GM12878 (cell line): ENCODE data around the gene TMEM72. TPM values are rescaled to one million over a fixed set of nuclear protein-coding genes. Genes with fewer than 3 reads are reported as not detected.
A peak's percentile ranks its signal among the peaks of the same experiment; 100 is the strongest.

Source experiments
- ATAC-seq: fragments of 200-7000 bp; cut with Tn5 transposase; 3 replicates; pipeline ENCODE4 v1.9.1; 2020; ENCODE audit warnings: mild to moderate bottlenecking, moderate library complexity
- BruUV-seq: library from RNA; stranded (reverse); fragments of 400-500 nt; replicated peaks from 2 replicates; lab custom pipeline; 2021; lab: Mats Ljungman, UMichigan
- CTCF ChIA-PET: fragments of 300-600 bp; sonication (Branson Sonifier 250); formaldehyde crosslinking; extraction: SDS; loops from one replicate; lab custom pipeline; 2021; ENCODE audit warnings: inconsistent platforms; lab: Yijun Ruan, JAX
- POLR2A ChIA-PET: fragments of 350-600 bp; formaldehyde crosslinking; extraction: SDS; loops from one replicate; lab custom pipeline; 2021; ENCODE audit warnings: inconsistent platforms; lab: Charles Lee
- RAD21 ChIA-PET: fragments of 300-600 bp; sonication (Branson Sonifier 250); formaldehyde crosslinking; loops from one replicate; lab custom pipeline; 2023; ENCODE audit warnings: antibody characterized with exemption; ENCODE audit not compliant: unreplicated experiment; lab: Charles Lee
- SMC1A ChIA-PET: fragments of 300-600 bp; sonication (Branson Sonifier 250); formaldehyde crosslinking; loops from one replicate; lab custom pipeline; 2023; ENCODE audit not compliant: unreplicated experiment, uncharacterized antibody; lab: Charles Lee
- DNase-seq: peaks from one replicate; pipeline ENCODE4 v3.0.0-alpha.2; 2011; ENCODE audit warnings: low read depth, low spot score
- FAIRE-seq: peaks from 3 replicates; lab custom pipeline; 2011; peaks lifted over from hg19 to GRCh38; lab: Jason Lieb, UNC
- H2AFZ ChIP-seq: 2 replicates; pipeline ENCODE4 v1.6.0; 2011; ENCODE audit warnings: low read depth, low read length, control low read depth; ENCODE audit not compliant: control insufficient read depth
- H3K27ac ChIP-seq: 2 replicates; pipeline ENCODE4 v1.5.1; 2011; ENCODE audit warnings: control low read depth; ENCODE audit not compliant: control insufficient read depth, insufficient read depth
- H3K27me3 ChIP-seq, 2 experiments: replicated peaks in 1 of 2; 2 replicates each; pipeline versions ENCODE4 v1.6.0 to v1.6.1; 2011; ENCODE audit warnings: low read length in 1 of 2; ENCODE audit not compliant: control insufficient read depth in 2 of 2, insufficient read depth in 2 of 2
- H3K36me3 ChIP-seq, 2 experiments: 2 replicates each; pipeline ENCODE4 v1.5.1; 2011; ENCODE audit warnings: low read length in 1 of 2; ENCODE audit not compliant: control insufficient read depth in 2 of 2, insufficient read depth in 2 of 2
- H3K4me1 ChIP-seq: 2 replicates; pipeline ENCODE4 v1.6.1; 2011; ENCODE audit warnings: mild to moderate bottlenecking, low read length, moderate library complexity, mixed read lengths; ENCODE audit not compliant: control insufficient read depth, insufficient read depth
- H3K4me2 ChIP-seq: 2 replicates; pipeline ENCODE4 v1.6.0; 2011; ENCODE audit warnings: control low read depth; ENCODE audit not compliant: control insufficient read depth, insufficient read depth
- H3K4me3 ChIP-seq: fragments of 200-600 bp; sonication (generic); 2 replicates; pipeline ENCODE4 v1.5.1; 2016
- H3K79me2 ChIP-seq: 2 replicates; pipeline ENCODE4 v1.6.0; 2011; ENCODE audit warnings: low read length; ENCODE audit not compliant: control insufficient read depth, insufficient read depth
- H3K9ac ChIP-seq: 2 replicates; pipeline ENCODE4 v1.8.0; 2011; ENCODE audit warnings: low read length, control low read depth, mixed read lengths; ENCODE audit not compliant: control insufficient read depth, insufficient read depth
- H3K9me3 ChIP-seq: replicated peaks from 3 replicates; pipeline ENCODE4 v1.5.1; 2011; ENCODE audit warnings: mild to moderate bottlenecking, low read length; ENCODE audit not compliant: control insufficient read depth, insufficient read depth
- H4K20me1 ChIP-seq: 2 replicates; pipeline ENCODE4 v1.6.0; 2011; ENCODE audit not compliant: control insufficient read depth, insufficient read depth
- CBX5 ChIP-seq: sonication (generic); IDR thresholded peaks from 2 replicates; pipeline ENCODE4 v1.6.1; 2016; ENCODE audit warnings: low read depth, moderate library complexity, mild to moderate bottlenecking, inconsistent platforms
- CHD1 ChIP-seq: IDR thresholded peaks from 2 replicates; pipeline ENCODE4 v1.6.1; 2012; ENCODE audit warnings: low read depth, low read length, improper control_type of control experiment
- CREM ChIP-seq: IDR thresholded peaks from 2 replicates; pipeline ENCODE4 v1.6.1; 2014; ENCODE audit warnings: antibody characterized with exemption, low read depth
- ESRRA ChIP-seq: IDR thresholded peaks from 2 replicates; pipeline ENCODE4 v1.6.1; 2012; ENCODE audit warnings: mild to moderate bottlenecking, low read length, improper control_type of control experiment
- GATAD2B ChIP-seq: fragments of 450-650 bp; conservative IDR thresholded peaks from 2 replicates; pipeline ENCODE4 v1.6.1; 2017; ENCODE audit warnings: low read depth, mild to moderate bottlenecking, moderate library complexity
- HDGF ChIP-seq: fragments of 450-650 bp; IDR thresholded peaks from 2 replicates; pipeline ENCODE4 v1.6.1; 2016; ENCODE audit warnings: antibody characterized with exemption
- POLR2A ChIP-seq: IDR thresholded peaks from 2 replicates; pipeline ENCODE4 v1.6.1; 2011; ENCODE audit warnings: low read depth, mild to moderate bottlenecking, low read length
- RAD51 ChIP-seq: fragments of 450-650 bp; IDR thresholded peaks from 2 replicates; pipeline ENCODE4 v1.6.1; 2016; ENCODE audit warnings: moderate library complexity, mild to moderate bottlenecking, inconsistent platforms
- SP1 ChIP-seq: IDR thresholded peaks from one replicate; pipeline ENCODE4 v1.6.1; 2011; ENCODE audit warnings: low read depth, low read length
- STAT3 ChIP-seq: IDR thresholded peaks from 2 replicates; pipeline ENCODE4 v1.6.1; 2011; ENCODE audit warnings: low read depth, low read length, improper control_type of control experiment
- USF1 ChIP-seq: IDR thresholded peaks from 2 replicates; pipeline ENCODE4 v1.6.1; 2011; ENCODE audit warnings: borderline replicate concordance, low read depth, mild to moderate bottlenecking, moderate library complexity, mixed read lengths, low read length; ENCODE audit not compliant: insufficient read depth; ENCODE audit errors: extremely low read length
- WGBS: methylation state at CpG from one replicate; pipeline ENCODE4 v1.1.6; 2016; ENCODE audit warnings: low lambda C conversion rate; ENCODE audit not compliant: insufficient replicate concordance, insufficient coverage; ENCODE audit errors: missing lambda C conversion rate; 5-methylcytosine and 5-hydroxymethylcytosine counted together
- in situ Hi-C: fragments of 300-500 bp; cut with MboI; formaldehyde crosslinking; loops from 9 replicates; pipeline ENCODE4 v1.14.3; 2018; ENCODE audit warnings: mixed read lengths
- intact Hi-C: fragments of 100-400 bp; cut with micrococcal nuclease; formaldehyde crosslinking; loops from one replicate; pipeline ENCODE4 v1.14.2; 2022; ENCODE audit not compliant: unreplicated experiment
- polyA plus RNA-seq, 11 experiments: library from polyadenylated mRNA; depleted of rRNA in 4 of 11; unstranded in 6 of 11; stranded (reverse) in 5 of 11; fragments of >200 nt; fragmentation: Nextera tagmentation in 4 of 11; fragmentation: Illumina TruSeq in 1 of 11; extraction: Ambion mirVana in 4 of 11; extraction: Trizol in 1 of 11; gene quantifications; 1 replicate in 1 of 11; 2 replicates in 10 of 11; pipeline versions ENCODE4 v1.2.1 to v1.2.3, GENCODE V29; 2011 to 2016; ENCODE audit warnings: inconsistent platforms in 2 of 11, missing spikeins in 2 of 11, low read depth in 1 of 11
- total RNA-seq, 4 experiments: library from RNA; depleted of rRNA in 3 of 4; stranded (reverse); fragments of >200 nt in 3 of 4; fragmentation: Illumina TruSeq in 1 of 4; extraction: Trizol in 1 of 4; gene quantifications; 2 replicates each; pipeline versions ENCODE4 v1.2.1 to v1.2.3, GENCODE V29; 2013 to 2021
- TF ChIP-seq, protein P1 (sequence below): fragments of 450-650 bp; IDR thresholded peaks from 2 replicates; pipeline ENCODE4 v1.6.1; 2017; ENCODE audit warnings: low read depth, mild to moderate bottlenecking, moderate library complexity
- TF ChIP-seq, protein P2 (sequence below): fragments of 450-650 bp; IDR thresholded peaks from 2 replicates; pipeline ENCODE4 v1.6.1; 2017; ENCODE audit warnings: mild to moderate bottlenecking, low read depth, inconsistent platforms; ENCODE audit not compliant: poor library complexity, severe bottlenecking

Gene TMEM72
- total and polyA plus RNA-seq, 10 of the 15 experiments (the other 5 are each of a cell fraction or from before 2014, with no cell fraction given) = 0.12 TPM; not detected in 9

DNA sequence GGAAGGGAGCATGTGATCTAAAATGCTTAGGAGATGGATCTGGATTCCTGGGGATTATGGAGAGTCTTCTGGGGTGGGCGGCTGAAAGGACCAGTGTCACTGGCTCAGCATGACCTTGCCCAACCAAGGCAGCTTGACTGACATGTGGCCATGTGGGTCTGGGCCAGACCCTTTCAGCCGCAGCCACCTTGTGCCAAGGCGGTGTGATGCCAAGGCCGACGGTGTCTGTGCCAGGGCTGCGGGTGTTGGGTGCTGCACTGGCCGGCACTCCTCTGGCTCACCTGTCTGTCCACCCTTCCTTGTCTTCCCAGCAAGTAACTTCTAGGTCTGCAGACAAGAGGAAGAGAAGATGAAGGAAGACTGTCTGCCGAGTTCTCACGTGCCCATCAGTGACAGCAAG is 58.7 kb downstream of the TMEM72 start (continued):
- TF ChIP-seq CBX5 = no peak
- no peak for TF ChIP-seq SP1
- TF ChIP-seq RAD51 = no peak
- TF ChIP-seq POLR2A = no peak
- TF ChIP-seq, protein P1, sequence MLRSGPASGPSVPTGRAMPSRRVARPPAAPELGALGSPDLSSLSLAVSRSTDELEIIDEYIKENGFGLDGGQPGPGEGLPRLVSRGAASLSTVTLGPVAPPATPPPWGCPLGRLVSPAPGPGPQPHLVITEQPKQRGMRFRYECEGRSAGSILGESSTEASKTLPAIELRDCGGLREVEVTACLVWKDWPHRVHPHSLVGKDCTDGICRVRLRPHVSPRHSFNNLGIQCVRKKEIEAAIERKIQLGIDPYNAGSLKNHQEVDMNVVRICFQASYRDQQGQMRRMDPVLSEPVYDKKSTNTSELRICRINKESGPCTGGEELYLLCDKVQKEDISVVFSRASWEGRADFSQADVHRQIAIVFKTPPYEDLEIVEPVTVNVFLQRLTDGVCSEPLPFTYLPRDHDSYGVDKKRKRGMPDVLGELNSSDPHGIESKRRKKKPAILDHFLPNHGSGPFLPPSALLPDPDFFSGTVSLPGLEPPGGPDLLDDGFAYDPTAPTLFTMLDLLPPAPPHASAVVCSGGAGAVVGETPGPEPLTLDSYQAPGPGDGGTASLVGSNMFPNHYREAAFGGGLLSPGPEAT = no peak
- TF ChIP-seq, all 136 proteins: peak for 0

DNA sequence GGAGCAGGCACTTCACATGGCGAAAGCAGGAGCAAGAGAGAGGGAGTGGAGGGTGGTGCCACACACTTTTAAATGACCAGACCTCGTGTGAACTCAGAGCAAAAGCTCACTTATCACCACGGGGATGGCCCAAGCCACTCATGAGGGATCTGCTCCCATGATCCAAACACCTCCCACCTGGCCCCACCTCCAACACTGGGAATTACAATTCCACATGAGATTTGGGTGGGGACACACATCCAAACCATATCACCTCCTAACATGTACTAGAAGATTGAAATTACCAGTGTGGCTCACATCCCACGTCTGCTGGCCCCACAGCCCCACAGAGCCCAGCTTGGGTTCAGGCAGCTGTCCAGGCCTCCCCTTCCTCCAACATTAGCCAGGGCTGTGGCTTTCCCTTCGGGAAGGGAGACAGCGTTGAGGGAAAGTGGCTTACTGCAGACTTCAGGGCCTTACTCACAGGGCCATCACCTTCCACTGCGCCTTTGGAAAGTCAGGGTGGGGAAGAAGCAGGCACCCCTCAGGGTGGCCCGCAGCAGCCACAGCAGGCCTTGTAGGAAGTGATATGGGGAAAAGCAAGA is 59.8 kb downstream of the TMEM72 start:
- Histone ChIP-seq H3K9me3 (no peaks in the 10 kb centered on the region), H3K27me3 (no peaks in the 10 kb centered on the region), H3K4me1 (peaks cover 62% of the 10 kb centered on the region), H3K9ac (no peak overlapping the region), H3K79me2 (peaks cover 9% of the 10 kb centered on the region), H3K27ac (no peak overlapping the region; the same call in 1 of the 2 replicates), H3K36me3 (peaks cover 0 to 8% of the 10 kb centered on the region in 2 experiments; a peak in 2 of 4 replicates), H4K20me1 (no peaks in the 10 kb centered on the region), H3K4me3 (no peak overlapping the region), H3K4me2 (no peak overlapping the region), H2AFZ (no peak overlapping the region)
- POLR2A ChIA-PET = interaction anchor here (1.0 to 10.9 kb wide), 2 partner anchors 8 to 35 kb away, joined by 4 to 110 read pairs; partner anchors contain the start of gene DEPP1
- ATAC-seq (no peak), DNase-seq (no peak), FAIRE-seq (no peak)
- 83% methylated on average over 8 of the region's 8 CpGs for WGBS
- RAD21 ChIA-PET = no interaction called here
- intact Hi-C loops = no loop called here
- no peak for TF ChIP-seq CHD1
- TF ChIP-seq, protein P2, sequence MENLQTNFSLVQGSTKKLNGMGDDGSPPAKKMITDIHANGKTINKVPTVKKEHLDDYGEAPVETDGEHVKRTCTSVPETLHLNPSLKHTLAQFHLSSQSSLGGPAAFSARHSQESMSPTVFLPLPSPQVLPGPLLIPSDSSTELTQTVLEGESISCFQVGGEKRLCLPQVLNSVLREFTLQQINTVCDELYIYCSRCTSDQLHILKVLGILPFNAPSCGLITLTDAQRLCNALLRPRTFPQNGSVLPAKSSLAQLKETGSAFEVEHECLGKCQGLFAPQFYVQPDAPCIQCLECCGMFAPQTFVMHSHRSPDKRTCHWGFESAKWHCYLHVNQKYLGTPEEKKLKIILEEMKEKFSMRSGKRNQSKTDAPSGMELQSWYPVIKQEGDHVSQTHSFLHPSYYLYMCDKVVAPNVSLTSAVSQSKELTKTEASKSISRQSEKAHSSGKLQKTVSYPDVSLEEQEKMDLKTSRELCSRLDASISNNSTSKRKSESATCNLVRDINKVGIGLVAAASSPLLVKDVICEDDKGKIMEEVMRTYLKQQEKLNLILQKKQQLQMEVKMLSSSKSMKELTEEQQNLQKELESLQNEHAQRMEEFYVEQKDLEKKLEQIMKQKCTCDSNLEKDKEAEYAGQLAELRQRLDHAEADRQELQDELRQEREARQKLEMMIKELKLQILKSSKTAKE = no peak
- no peak for TF ChIP-seq CREM
- TF ChIP-seq GATAD2B = no peak
- TF ChIP-seq ESRRA = no peak
- no peak for TF ChIP-seq USF1
- no peak for TF ChIP-seq STAT3
- no peak for TF ChIP-seq HDGF
- in situ Hi-C loops = loop anchor here (25.0 kb wide), 1 partner anchor 1809 kb away; no protein-coding TSS in a partner anchor
- CTCF ChIA-PET = no interaction called here
- TSS peak; percentile 40 for BruUV-seq
- SMC1A ChIA-PET = interaction anchor here (5.9 kb wide), 1 partner anchor 9 kb away, joined by 43 read pairs; the partner anchor contains the start of gene DEPP1
